BE2C (cell line): ENCODE data around the gene GAREM1.

Experiments
- DNase-seq: peaks from one replicate; pipeline ENCODE4 v3.0.0-alpha.2; 2020
- H3K27me3 ChIP-seq: fragments of 250-450 bp; sonication (Bioruptor Pico); 2 replicates; pipeline ENCODE4 v1.5.1; 2020; ENCODE audit warnings: mild to moderate bottlenecking
- H3K36me3 ChIP-seq: fragments of 250-450 bp; sonication (Bioruptor Pico); 2 replicates; pipeline ENCODE4 v1.5.1; 2020; ENCODE audit warnings: mild to moderate bottlenecking
- H3K4me1 ChIP-seq: fragments of 250-450 bp; sonication (Bioruptor Pico); 2 replicates; pipeline ENCODE4 v1.5.1; 2020
- H3K4me3 ChIP-seq: 2 replicates; pipeline ENCODE4 v1.5.1; 2011; ENCODE audit warnings: low read depth, low read length
- H3K9me3 ChIP-seq: fragments of 250-450 bp; sonication (Bioruptor Pico); 2 replicates; pipeline ENCODE4 v1.5.1; 2020
- TF ChIP-seq, protein P1 (sequence below): IDR thresholded peaks from 2 replicates; pipeline ENCODE4 v1.5.1; 2012; ENCODE audit warnings: mild to moderate bottlenecking, low read depth, low read length

GAREM1 gene

DNA sequence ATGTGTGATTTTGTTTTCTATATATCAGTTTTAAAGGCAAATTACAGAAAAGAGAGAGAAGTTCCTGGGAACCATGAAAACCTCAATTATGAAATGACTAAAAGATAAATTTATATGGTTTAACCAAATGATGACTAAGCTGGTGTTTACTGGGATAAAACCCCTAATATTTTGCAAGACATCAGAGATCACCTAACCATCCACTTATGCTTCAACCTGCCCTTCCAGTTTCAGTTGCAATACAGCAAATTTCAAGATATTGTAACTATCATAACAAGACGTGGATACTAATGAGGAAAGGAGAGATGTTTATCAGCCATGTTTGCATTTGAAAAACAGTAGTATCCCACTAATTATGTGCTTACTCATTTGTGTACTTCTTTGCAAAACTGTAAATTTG is 108.2 kb downstream of the GAREM1 start:
- H3K36me3 ChIP-seq: no peaks in the 10 kb centered on the region
- H3K4me3 ChIP-seq: no peak overlapping the region
- H3K9me3 ChIP-seq: no peaks in the 10 kb centered on the region
- TF ChIP-seq, protein P1, sequence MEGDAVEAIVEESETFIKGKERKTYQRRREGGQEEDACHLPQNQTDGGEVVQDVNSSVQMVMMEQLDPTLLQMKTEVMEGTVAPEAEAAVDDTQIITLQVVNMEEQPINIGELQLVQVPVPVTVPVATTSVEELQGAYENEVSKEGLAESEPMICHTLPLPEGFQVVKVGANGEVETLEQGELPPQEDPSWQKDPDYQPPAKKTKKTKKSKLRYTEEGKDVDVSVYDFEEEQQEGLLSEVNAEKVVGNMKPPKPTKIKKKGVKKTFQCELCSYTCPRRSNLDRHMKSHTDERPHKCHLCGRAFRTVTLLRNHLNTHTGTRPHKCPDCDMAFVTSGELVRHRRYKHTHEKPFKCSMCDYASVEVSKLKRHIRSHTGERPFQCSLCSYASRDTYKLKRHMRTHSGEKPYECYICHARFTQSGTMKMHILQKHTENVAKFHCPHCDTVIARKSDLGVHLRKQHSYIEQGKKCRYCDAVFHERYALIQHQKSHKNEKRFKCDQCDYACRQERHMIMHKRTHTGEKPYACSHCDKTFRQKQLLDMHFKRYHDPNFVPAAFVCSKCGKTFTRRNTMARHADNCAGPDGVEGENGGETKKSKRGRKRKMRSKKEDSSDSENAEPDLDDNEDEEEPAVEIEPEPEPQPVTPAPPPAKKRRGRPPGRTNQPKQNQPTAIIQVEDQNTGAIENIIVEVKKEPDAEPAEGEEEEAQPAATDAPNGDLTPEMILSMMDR: no peak
- no peak for DNase-seq
- no peaks in the 10 kb centered on the region for H3K27me3 ChIP-seq
- H3K4me1 ChIP-seq: no peaks in the 10 kb centered on the region

DNA sequence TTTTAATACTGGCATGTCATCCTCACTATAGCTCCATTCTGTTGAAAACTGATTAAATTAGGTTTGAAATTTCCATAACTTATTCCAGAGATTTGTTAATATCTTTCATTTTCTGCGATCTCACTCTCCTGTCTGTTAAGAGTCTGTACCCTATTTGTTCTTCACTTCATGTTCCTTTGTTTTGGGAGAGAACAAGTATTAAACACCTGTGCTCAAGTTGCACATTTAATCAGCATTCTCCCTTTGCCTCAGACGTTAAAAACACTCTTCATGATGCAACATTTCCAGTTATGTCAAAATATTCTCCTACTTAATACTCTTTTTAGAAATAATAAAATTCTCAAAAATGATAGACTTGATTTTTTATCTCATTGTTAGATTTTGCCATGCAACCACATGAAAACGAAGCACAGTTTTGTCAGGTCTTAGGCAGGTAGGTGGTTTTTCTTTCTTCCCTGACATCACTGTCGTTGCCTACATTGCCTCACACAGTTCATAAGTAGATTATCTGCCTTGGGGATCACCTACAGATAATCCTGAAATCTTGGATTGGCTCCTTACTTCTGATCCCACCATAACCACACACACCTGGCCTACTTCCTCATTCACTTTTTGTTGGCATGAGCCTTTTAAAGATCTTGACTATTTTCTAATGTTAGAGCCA is 109.9 kb downstream of the GAREM1 start:
- Histone ChIP-seq H3K4me1 (no peaks in the 10 kb centered on the region), H3K9me3 (no peaks in the 10 kb centered on the region), H3K27me3 (no peaks in the 10 kb centered on the region), H3K36me3 (no peaks in the 10 kb centered on the region), H3K4me3 (no peak overlapping the region)
- DNase-seq: no peak
- TF ChIP-seq, protein P1: no peak

DNA sequence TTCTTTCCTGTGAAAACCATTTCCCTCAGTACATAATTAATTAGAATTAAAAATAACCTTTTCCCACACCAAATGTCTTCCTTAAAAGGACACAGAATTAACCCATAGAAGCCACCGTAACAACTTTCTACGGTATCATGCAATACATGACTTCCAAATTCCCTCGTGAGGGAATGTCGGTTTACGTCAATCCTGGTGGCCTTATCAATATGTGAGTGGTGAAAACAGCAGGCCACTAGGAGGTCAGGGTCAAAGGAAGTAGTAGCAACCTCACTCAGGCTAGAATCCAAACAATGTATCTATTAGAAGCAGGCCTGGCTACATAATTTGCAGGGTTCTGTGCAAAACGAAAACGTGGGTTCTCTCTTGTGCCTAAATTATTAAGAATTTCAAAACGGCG is 112.2 kb downstream of the GAREM1 start:
- Histone ChIP-seq H3K4me3 (no peak overlapping the region), H3K27me3 (no peaks in the 10 kb centered on the region), H3K36me3 (no peaks in the 10 kb centered on the region), H3K9me3 (no peaks in the 10 kb centered on the region), H3K4me1 (no peaks in the 10 kb centered on the region)
- DNase-seq: no peak
- TF ChIP-seq, protein P1: no peak

DNA sequence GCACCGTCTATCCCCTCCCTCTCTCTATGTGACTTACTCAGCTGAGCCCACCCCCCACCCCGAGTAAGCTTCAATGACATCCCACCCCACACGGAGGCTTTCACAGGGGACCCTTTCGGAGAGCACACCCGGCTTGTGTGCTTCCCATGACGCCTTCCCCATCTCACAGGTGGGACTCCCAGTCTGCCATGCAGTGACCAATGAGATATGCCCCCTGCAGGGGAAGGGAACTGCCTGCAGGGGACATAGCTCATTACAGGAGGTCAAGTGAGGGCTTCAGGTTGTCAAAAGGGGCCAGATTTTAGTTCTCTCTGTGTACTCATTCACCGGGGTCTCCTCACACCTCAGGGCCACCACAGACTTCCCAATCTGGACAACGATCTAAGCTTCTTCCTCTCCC is 112.6 kb downstream of the GAREM1 start:
- no peaks in the 10 kb centered on the region for H3K36me3 ChIP-seq
- TF ChIP-seq, protein P1: no peak
- no peaks in the 10 kb centered on the region for H3K27me3 ChIP-seq
- no peaks in the 10 kb centered on the region for H3K4me1 ChIP-seq
- no peak overlapping the region for H3K4me3 ChIP-seq
- no peak for DNase-seq
- H3K9me3 ChIP-seq: no peaks in the 10 kb centered on the region

DNA sequence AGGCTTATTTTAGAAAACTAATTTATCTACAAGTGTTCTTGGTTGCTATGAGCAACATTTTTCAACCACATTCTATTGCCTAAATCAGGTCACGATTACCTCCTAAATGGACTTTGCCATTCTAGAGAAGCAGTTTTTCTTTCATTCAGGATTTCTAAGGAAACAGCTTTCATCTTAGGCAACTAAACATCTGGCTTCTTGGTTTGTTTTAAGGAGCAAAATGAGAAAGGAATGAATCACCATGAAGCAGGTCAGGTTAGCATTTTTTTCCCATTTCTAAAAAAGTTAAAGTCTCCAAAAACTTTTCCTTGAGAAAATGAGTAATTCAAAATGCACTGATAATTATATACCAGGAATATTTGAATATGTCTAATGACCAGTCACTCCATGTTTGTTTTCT is 114.8 kb downstream of the GAREM1 start:
- Histone ChIP-seq H3K27me3 (no peaks in the 10 kb centered on the region), H3K9me3 (no peaks in the 10 kb centered on the region), H3K36me3 (no peaks in the 10 kb centered on the region), H3K4me1 (no peaks in the 10 kb centered on the region), H3K4me3 (no peak overlapping the region)
- TF ChIP-seq, protein P1: no peak
- no peak for DNase-seq

DNA sequence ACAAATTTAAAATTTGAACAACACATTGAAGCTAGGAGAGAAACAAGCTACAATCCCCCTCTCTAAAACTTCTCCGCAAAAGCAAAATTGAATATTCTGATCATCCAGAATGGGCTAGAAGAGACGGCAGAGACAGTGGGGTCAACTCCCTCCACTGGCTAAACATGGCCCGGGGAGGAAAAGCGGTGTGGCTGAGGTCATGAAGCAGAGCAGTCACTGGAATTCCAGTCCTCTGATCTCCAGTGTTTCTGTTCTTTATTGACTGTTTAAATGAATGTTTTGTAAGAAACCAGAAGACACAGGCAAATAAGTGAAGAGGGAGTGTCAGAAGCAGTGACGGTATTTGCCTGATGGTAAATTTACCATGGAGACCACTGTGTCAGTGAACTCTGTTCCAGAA is 116.2 kb downstream of the GAREM1 start:
- H3K4me3 ChIP-seq: no peak overlapping the region
- H3K36me3 ChIP-seq: no peaks in the 10 kb centered on the region
- H3K4me1 ChIP-seq: no peaks in the 10 kb centered on the region
- no peak for DNase-seq
- no peaks in the 10 kb centered on the region for H3K9me3 ChIP-seq
- no peaks in the 10 kb centered on the region for H3K27me3 ChIP-seq
- TF ChIP-seq, protein P1: no peak
